OCI-LY7 (cell line): ENCODE results near the gene KDM2A.

Source experiments
- EZH2phosphoT487 ChIP-seq: fragments of 200-600 bp; sonication (generic); IDR thresholded peaks from 2 replicates; pipeline ENCODE4 v1.6.1; 2018; ENCODE audit warnings: low read depth, borderline replicate concordance, mild to moderate bottlenecking, mixed run types, antibody characterized with exemption, low read length, moderate library complexity, mixed read lengths
- TF ChIP-seq, protein P1 (sequence below): fragments of 200-600 bp; sonication (generic); conservative IDR thresholded peaks from 2 replicates; pipeline ENCODE4 v1.5.1; 2014; ENCODE audit warnings: mild to moderate bottlenecking, antibody characterized with exemption, low read length, moderate library complexity, mixed read lengths

DNA sequence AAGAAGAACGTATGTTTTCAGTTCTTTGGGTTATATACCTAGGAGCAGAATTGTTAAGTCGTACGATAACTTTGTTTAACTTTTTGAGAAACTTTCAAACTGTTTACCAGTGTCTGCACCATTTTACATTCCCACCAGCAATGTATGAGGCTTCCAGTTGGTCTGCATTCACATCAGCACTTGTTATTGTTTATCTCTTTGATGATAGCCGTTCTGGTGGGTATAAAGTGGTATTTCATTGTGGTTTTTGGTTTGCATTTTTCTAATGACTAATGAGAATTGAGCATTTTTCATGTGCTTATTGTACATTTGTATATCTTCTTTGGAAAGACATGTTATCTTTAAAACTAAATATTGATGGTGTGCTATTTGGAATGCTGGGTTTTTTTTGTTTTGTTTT is 59.8 kb downstream of the KDM2A start:
- TF ChIP-seq, protein P1, sequence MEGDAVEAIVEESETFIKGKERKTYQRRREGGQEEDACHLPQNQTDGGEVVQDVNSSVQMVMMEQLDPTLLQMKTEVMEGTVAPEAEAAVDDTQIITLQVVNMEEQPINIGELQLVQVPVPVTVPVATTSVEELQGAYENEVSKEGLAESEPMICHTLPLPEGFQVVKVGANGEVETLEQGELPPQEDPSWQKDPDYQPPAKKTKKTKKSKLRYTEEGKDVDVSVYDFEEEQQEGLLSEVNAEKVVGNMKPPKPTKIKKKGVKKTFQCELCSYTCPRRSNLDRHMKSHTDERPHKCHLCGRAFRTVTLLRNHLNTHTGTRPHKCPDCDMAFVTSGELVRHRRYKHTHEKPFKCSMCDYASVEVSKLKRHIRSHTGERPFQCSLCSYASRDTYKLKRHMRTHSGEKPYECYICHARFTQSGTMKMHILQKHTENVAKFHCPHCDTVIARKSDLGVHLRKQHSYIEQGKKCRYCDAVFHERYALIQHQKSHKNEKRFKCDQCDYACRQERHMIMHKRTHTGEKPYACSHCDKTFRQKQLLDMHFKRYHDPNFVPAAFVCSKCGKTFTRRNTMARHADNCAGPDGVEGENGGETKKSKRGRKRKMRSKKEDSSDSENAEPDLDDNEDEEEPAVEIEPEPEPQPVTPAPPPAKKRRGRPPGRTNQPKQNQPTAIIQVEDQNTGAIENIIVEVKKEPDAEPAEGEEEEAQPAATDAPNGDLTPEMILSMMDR = no peak
- no peak for TF ChIP-seq EZH2phosphoT487
